T-helper 17 cell (primary cell): ENCODE data around the gene PLXNA2. TPM values are rescaled to one million over a fixed set of nuclear protein-coding genes. Genes with fewer than 3 reads are reported as not detected.
A peak's percentile ranks its signal among the peaks of the same experiment; 100 is the strongest.

Source experiments
- ATAC-seq: fragments of 150-1000 bp; cut with Tn5 transposase; 2 replicates; pipeline ENCODE4 v1.10.0; 2021; ENCODE audit warnings: mild to moderate bottlenecking, moderate library complexity
- DNase-seq, 3 donors: peaks; one replicate each; pipeline versions ENCODE4 v3.0.0 to v3.0.0-alpha.2; 2020 to 2021
- H3K9me3 ChIP-seq: one replicate; pipeline ENCODE4 v1.7.0; 2013; ENCODE audit warnings: low read length, mild to moderate bottlenecking; ENCODE audit not compliant: control insufficient read depth, poor library complexity, severe bottlenecking
- H3K27ac Mint-ChIP-seq: one replicate; pipeline ENCODE4 v1.8.0; 2022; ENCODE audit warnings: mild to moderate bottlenecking, moderate library complexity, mixed read lengths
- H3K27me3 Mint-ChIP-seq: one replicate; pipeline ENCODE4 v1.8.0; 2022; ENCODE audit warnings: mixed read lengths
- H3K36me3 Mint-ChIP-seq: one replicate; pipeline ENCODE4 v1.8.0; 2022; ENCODE audit warnings: low read depth, mixed read lengths
- H3K4me1 Mint-ChIP-seq: one replicate; pipeline ENCODE4 v1.8.0; 2022; ENCODE audit warnings: mild to moderate bottlenecking, mixed read lengths
- H3K4me3 Mint-ChIP-seq: one replicate; pipeline ENCODE4 v1.8.0; 2022; ENCODE audit warnings: mild to moderate bottlenecking, moderate library complexity, mixed read lengths
- total RNA-seq, 4 donors: library from RNA in 2 of 4; stranded (reverse) in 2 of 4; gene quantifications; one replicate each; pipeline ENCODE4 v1.2.3 and lab custom pipeline; 2022 to 2026

The PLXNA2 gene
- total RNA-seq, 2 donors from 2014 or later = 1.0 to 2.2 TPM

- H3K27me3 Mint-ChIP-seq = peaks cover 35% of the 10 kb centered on the region
- ATAC-seq (no peak), DNase-seq (no peak)
- no peaks in the 10 kb centered on the region for H3K9me3 ChIP-seq
- no peak overlapping the region for H3K27ac Mint-ChIP-seq
- peaks cover 2% of the 10 kb centered on the region for H3K36me3 Mint-ChIP-seq
- H3K4me3 Mint-ChIP-seq = peak overlapping the region; percentile 82
- peaks cover 15% of the 10 kb centered on the region for H3K4me1 Mint-ChIP-seq
These were observed 1.1 kb downstream of the PLXNA2 start for GRCh38 chr1:208242941-208243526.

- H3K9me3 ChIP-seq = no peaks in the 10 kb centered on the region
- no peak for ATAC-seq
- peak overlapping the region; percentile 82 for H3K4me3 Mint-ChIP-seq
- no peak overlapping the region for H3K27ac Mint-ChIP-seq
- no peak for DNase-seq
- peaks cover 15% of the 10 kb centered on the region for H3K4me1 Mint-ChIP-seq
- peaks cover 44% of the 10 kb centered on the region for H3K27me3 Mint-ChIP-seq
- peaks cover 2% of the 10 kb centered on the region for H3K36me3 Mint-ChIP-seq
These were observed 2.0 kb downstream of the PLXNA2 start for GRCh38 chr1:208242146-208242545.

- peaks cover 50% of the 10 kb centered on the region for H3K27me3 Mint-ChIP-seq
- peaks cover 20% of the 10 kb centered on the region for H3K4me1 Mint-ChIP-seq
- no peak overlapping the region for H3K4me3 Mint-ChIP-seq
- H3K36me3 Mint-ChIP-seq = peaks cover 2% of the 10 kb centered on the region
- no peak for DNase-seq
- H3K27ac Mint-ChIP-seq = no peak overlapping the region
- ATAC-seq = no peak
- H3K9me3 ChIP-seq = no peaks in the 10 kb centered on the region
These were observed 2.7 kb downstream of the PLXNA2 start for GRCh38 chr1:208241512-208241911.

GRCh38 chr1:208240662-208241355 lies 3.4 kb downstream of the PLXNA2 start:
- ATAC-seq (no peak), DNase-seq (no peak)
- Mint-ChIP-seq H3K4me3 (no peak overlapping the region), H3K36me3 (peaks cover 2% of the 10 kb centered on the region), H3K4me1 (peaks cover 25% of the 10 kb centered on the region), H3K27ac (no peak overlapping the region), H3K27me3 (peaks cover 57% of the 10 kb centered on the region)
- no peaks in the 10 kb centered on the region for H3K9me3 ChIP-seq

- H3K4me3 Mint-ChIP-seq = no peak overlapping the region
- H3K27me3 Mint-ChIP-seq = peaks cover 67% of the 10 kb centered on the region
- H3K36me3 Mint-ChIP-seq = peaks cover 2% of the 10 kb centered on the region
These were observed 4.5 kb downstream of the PLXNA2 start for GRCh38 chr1:208239473-208240381.

GRCh38 chr1:208238710-208239472 lies 5.3 kb downstream of the PLXNA2 start:
- H3K27ac Mint-ChIP-seq = no peak overlapping the region
- peaks cover 2% of the 10 kb centered on the region for H3K36me3 Mint-ChIP-seq
- DNase-seq (no peak), ATAC-seq (peak; percentile 62)
- H3K4me3 Mint-ChIP-seq = no peak overlapping the region
- peaks cover 15% of the 10 kb centered on the region for H3K4me1 Mint-ChIP-seq
- no peaks in the 10 kb centered on the region for H3K9me3 ChIP-seq
- H3K27me3 Mint-ChIP-seq = peaks cover 74% of the 10 kb centered on the region

More at GRCh38 chr1:208239473-208240381, 4.5 kb downstream of the PLXNA2 start:
- Mint-ChIP-seq H3K27ac (no peak overlapping the region), H3K4me1 (peaks cover 18% of the 10 kb centered on the region)
- DNase-seq (no peak), ATAC-seq (no peak)
- H3K9me3 ChIP-seq = no peaks in the 10 kb centered on the region

- no peaks in the 10 kb centered on the region for H3K9me3 ChIP-seq
- Mint-ChIP-seq H3K4me3 (no peak overlapping the region), H3K27me3 (peaks cover 83% of the 10 kb centered on the region), H3K4me1 (peaks cover 18% of the 10 kb centered on the region), H3K27ac (no peak overlapping the region), H3K36me3 (peaks cover 2% of the 10 kb centered on the region)
- ATAC-seq (no peak), DNase-seq (no peak)
These were observed 6.9 kb downstream of the PLXNA2 start for GRCh38 chr1:208237241-208237640.

GRCh38 chr1:208235982-208236761 lies 8.0 kb downstream of the PLXNA2 start:
- Mint-ChIP-seq H3K4me1 (peaks cover 18% of the 10 kb centered on the region), H3K36me3 (peaks cover 2% of the 10 kb centered on the region), H3K27ac (no peak overlapping the region), H3K4me3 (peak overlapping the region; percentile 45), H3K27me3 (peaks cover 85% of the 10 kb centered on the region)
- H3K9me3 ChIP-seq = no peaks in the 10 kb centered on the region
- DNase-seq = no peak
- ATAC-seq = peak; percentile 33

- Mint-ChIP-seq H3K4me3 (no peak overlapping the region), H3K36me3 (peaks cover 2% of the 10 kb centered on the region), H3K27me3 (peaks cover 92% of the 10 kb centered on the region), H3K27ac (no peak overlapping the region), H3K4me1 (peaks cover 18% of the 10 kb centered on the region)
- no peak for ATAC-seq
- H3K9me3 ChIP-seq = no peaks in the 10 kb centered on the region
- DNase-seq = no peak
These were observed 8.7 kb downstream of the PLXNA2 start for GRCh38 chr1:208235356-208235981.

- H3K27ac Mint-ChIP-seq = no peak overlapping the region
- DNase-seq (no peak), ATAC-seq (no peak)
- peaks cover 2% of the 10 kb centered on the region for H3K36me3 Mint-ChIP-seq
- no peaks in the 10 kb centered on the region for H3K9me3 ChIP-seq
- H3K4me3 Mint-ChIP-seq = no peak overlapping the region
- peaks cover 18% of the 10 kb centered on the region for H3K4me1 Mint-ChIP-seq
- peaks cover 90% of the 10 kb centered on the region for H3K27me3 Mint-ChIP-seq
These were observed 9.5 kb downstream of the PLXNA2 start for GRCh38 chr1:208234721-208235120.

- H3K27me3 Mint-ChIP-seq = peaks cover 90% of the 10 kb centered on the region
- peaks cover 13% of the 10 kb centered on the region for H3K4me1 Mint-ChIP-seq
- H3K4me3 Mint-ChIP-seq = no peak overlapping the region
- no peaks in the 10 kb centered on the region for H3K9me3 ChIP-seq
- no peak for ATAC-seq
- H3K36me3 Mint-ChIP-seq = no peaks in the 10 kb centered on the region
- H3K27ac Mint-ChIP-seq = no peak overlapping the region
- no peak for DNase-seq
These were observed 10.2 kb downstream of the PLXNA2 start for GRCh38 chr1:208233978-208234377.

GRCh38 chr1:208233546-208233945 lies 10.6 kb downstream of the PLXNA2 start:
- no peaks in the 10 kb centered on the region for H3K9me3 ChIP-seq
- Mint-ChIP-seq H3K4me3 (no peak overlapping the region), H3K4me1 (peaks cover 14% of the 10 kb centered on the region), H3K36me3 (no peaks in the 10 kb centered on the region), H3K27me3 (peaks cover 93% of the 10 kb centered on the region), H3K27ac (no peak overlapping the region)
- no peak for DNase-seq
- no peak for ATAC-seq
